ENCODE data around the gene NTRK2.

NTRK2 gene

DNA sequence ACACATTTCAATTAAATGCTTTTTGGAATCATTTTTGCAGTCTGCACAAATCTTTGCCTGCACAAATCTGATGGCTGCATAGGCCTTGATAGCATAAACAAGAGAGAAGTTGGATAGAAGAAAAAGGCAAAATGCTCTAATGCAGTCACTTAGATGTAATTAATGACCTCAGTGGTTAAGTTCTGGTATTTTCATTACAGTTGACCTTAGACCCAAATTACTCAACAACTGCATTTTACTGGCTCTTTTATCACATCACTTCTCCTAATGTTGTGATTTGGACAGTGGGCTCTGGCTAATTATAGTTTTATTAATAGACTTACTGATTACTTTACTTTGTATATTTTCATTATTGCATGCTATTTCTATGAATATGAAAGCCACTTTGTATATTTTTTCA lies 34.3 kb downstream of the NTRK2 start:
- no peak for DNase-seq (ENCODE audit: extremely low spot score)
- TF ChIP-seq, protein P1, sequence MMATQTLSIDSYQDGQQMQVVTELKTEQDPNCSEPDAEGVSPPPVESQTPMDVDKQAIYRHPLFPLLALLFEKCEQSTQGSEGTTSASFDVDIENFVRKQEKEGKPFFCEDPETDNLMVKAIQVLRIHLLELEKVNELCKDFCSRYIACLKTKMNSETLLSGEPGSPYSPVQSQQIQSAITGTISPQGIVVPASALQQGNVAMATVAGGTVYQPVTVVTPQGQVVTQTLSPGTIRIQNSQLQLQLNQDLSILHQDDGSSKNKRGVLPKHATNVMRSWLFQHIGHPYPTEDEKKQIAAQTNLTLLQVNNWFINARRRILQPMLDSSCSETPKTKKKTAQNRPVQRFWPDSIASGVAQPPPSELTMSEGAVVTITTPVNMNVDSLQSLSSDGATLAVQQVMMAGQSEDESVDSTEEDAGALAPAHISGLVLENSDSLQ (IDR thresholded peaks at IDR 0.05): peak; percentile 48
- 0 out of 2 replicates have a peak, but pooled peaks have one; percentile 72 for TF ChIP-seq ZNF384 (IDR thresholded peaks at IDR 0.05)
- no peak for TF ChIP-seq FOXM1 (IDR thresholded peaks at IDR 0.05; ENCODE audit: borderline replicate concordance)
- CTCF ChIA-PET: no interaction called here
- POLR2A ChIA-PET: no interaction called here

DNA sequence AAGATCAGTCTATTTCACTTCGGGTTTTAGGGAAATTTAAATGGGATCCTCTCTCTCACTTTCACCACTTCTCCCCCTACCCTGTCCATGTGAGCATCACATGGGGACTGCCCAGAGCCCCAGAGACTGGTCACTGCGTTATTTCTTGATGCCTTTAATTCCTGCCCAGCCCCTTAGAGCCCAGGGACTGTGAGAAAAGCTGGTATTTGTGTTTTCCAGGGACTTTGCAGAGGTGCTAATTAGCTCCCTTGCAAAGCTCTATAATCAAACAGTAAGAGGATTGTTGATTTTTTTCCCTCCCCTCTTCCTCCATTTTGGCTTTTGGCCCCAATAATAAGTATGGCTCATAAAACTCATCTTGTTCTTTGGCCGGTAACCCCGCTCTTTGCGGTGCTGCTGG lies 35.6 kb downstream of the NTRK2 start:
- ChIA-PET POLR2A (no interaction called here), CTCF (no interaction called here)
- TF ChIP-seq L3MBTL2 (conservative IDR thresholded peaks at IDR 0.05) (no peak), ZNF384 (IDR thresholded peaks at IDR 0.05) (no peak), LEF1 (IDR thresholded peaks at IDR 0.05; ENCODE audit: borderline replicate concordance) (no peak), TARDBP (IDR thresholded peaks at IDR 0.05) (no peak), ARNT (IDR thresholded peaks at IDR 0.05) (no peak), SP1 (IDR thresholded peaks at IDR 0.05) (no peak), FOXK2 (IDR thresholded peaks at IDR 0.05) (no peak), ELF4 (IDR thresholded peaks at IDR 0.05) (no peak), SUZ12 (IDR thresholded peaks at IDR 0.05) (no peak), CTBP1 (IDR thresholded peaks at IDR 0.05; ENCODE audit: borderline replicate concordance) (no peak)
- TF ChIP-seq, protein P1 (IDR thresholded peaks at IDR 0.05): no peak
- DNase-seq (ENCODE audit: extremely low spot score): no peak

DNA sequence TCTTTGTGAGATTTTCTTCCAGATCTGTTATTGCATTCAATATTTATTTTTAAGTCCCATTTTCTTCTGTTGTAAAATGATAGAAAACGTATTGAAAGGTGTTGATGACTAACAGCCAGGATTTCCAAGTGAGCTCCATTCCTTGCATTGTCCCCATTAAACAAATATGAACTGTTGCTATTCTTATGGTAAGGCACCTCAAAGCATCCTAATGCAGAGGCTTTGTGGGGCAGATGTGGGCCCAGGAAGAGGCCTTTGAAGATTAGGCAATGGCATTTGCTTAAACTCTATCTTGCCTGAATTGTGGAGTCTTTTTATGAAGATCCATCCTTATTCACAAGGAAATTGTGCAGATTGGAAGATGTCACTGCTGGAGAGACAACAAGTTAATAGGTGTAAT lies 38.9 kb downstream of the NTRK2 start:
- TF ChIP-seq, protein P1 (IDR thresholded peaks at IDR 0.05): no peak
- TF ChIP-seq FOXA1 (IDR thresholded peaks at IDR 0.05) (no peak), ZNF384 (IDR thresholded peaks at IDR 0.05) (no peak), HDGF (IDR thresholded peaks at IDR 0.05; ENCODE audit: borderline replicate concordance) (no peak), FOXM1 (IDR thresholded peaks at IDR 0.05; ENCODE audit: borderline replicate concordance) (no peak), FOXK2 (IDR thresholded peaks at IDR 0.05) (no peak), ELF4 (IDR thresholded peaks at IDR 0.05) (no peak), L3MBTL2 (conservative IDR thresholded peaks at IDR 0.05) (no peak), TARDBP (IDR thresholded peaks at IDR 0.05) (no peak), CTBP1 (IDR thresholded peaks at IDR 0.05; ENCODE audit: borderline replicate concordance) (no peak), BHLHE40 (IDR thresholded peaks at IDR 0.05; ENCODE audit: borderline replicate concordance) (no peak), ARNT (IDR thresholded peaks at IDR 0.05) (no peak), NFRKB (IDR thresholded peaks at IDR 0.05) (no peak), LEF1 (IDR thresholded peaks at IDR 0.05; ENCODE audit: borderline replicate concordance) (no peak), SP1 (IDR thresholded peaks at IDR 0.05) (no peak), SUZ12 (IDR thresholded peaks at IDR 0.05) (no peak)
- DNase-seq (ENCODE audit: extremely low spot score): no peak
- ChIA-PET POLR2A (no interaction called here), CTCF (interaction anchor here (0.7 kb wide), 1 partner anchor 13 kb away, joined by 3 read pairs; no protein-coding TSS in a partner anchor)

DNA sequence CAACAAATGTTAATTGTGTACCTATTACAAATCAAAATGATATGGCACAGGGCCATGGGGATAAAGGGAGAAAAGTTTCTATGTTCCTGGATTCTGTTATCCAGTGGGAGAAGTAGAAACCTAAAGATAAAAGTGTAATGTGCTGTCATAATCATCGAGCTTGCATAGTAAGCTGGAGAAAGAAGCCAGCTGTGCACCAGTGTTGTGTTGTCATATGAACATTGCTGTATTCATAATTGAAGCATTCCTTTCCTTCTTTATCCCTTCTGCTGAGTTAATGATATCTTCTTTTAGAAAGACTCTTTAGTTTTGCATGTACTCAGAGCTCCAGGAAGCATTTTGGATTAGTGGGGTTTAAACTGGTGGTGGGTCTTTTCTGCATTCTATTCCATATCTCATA lies 39.5 kb downstream of the NTRK2 start:
- ChIA-PET POLR2A (no interaction called here), CTCF (no interaction called here)
- DNase-seq (ENCODE audit: extremely low spot score): no peak

DNA sequence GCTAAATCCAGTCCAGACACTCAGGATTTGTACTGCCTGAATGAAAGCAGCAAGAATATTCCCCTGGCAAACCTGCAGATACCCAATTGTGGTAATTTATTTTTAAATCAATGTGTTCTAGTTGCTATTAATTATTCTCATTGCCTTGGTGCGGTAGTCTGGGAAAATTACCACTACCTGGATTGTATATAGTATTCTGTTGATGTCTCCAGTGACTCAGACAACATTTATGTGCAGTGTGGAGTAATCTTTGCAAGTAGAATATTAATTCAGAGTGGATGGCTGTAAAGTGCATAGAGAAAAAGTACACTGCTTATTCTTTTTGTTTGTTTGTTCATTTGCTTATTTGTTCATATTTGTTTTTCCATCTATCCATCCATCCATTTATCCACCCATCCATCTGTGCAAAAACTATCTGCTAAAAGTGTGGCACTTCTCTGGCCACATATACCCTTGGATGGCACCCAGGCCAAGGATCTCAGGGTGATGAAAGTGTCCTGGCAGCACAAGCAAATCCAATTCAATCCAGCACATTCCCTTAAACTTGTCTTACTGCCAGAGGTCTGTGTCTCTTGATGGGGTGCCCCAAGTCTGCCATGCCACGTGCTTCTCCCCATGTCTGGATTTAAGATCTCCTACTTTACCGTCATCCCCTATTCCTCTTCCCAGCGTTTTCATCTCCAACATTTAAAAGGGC lies 41.3 kb downstream of the NTRK2 start:
- TF ChIP-seq LEF1 (IDR thresholded peaks at IDR 0.05; ENCODE audit: borderline replicate concordance) (no peak), FOXK2 (IDR thresholded peaks at IDR 0.05) (no peak), FOXM1 (IDR thresholded peaks at IDR 0.05; ENCODE audit: borderline replicate concordance) (no peak), SP1 (IDR thresholded peaks at IDR 0.05) (no peak), BHLHE40 (IDR thresholded peaks at IDR 0.05; ENCODE audit: borderline replicate concordance) (no peak), ELF4 (IDR thresholded peaks at IDR 0.05) (no peak), NFRKB (IDR thresholded peaks at IDR 0.05) (no peak), FOXA1 (IDR thresholded peaks at IDR 0.05) (no peak), CTBP1 (IDR thresholded peaks at IDR 0.05; ENCODE audit: borderline replicate concordance) (no peak), ZNF384 (IDR thresholded peaks at IDR 0.05) (no peak), TARDBP (IDR thresholded peaks at IDR 0.05) (no peak), SUZ12 (IDR thresholded peaks at IDR 0.05) (no peak), L3MBTL2 (conservative IDR thresholded peaks at IDR 0.05) (no peak), ARNT (IDR thresholded peaks at IDR 0.05) (no peak), HDGF (IDR thresholded peaks at IDR 0.05; ENCODE audit: borderline replicate concordance) (no peak)
- TF ChIP-seq, protein P1 (IDR thresholded peaks at IDR 0.05): no peak
- ChIA-PET CTCF (no interaction called here), POLR2A (no interaction called here)
- no peak for DNase-seq (ENCODE audit: extremely low spot score)

More for the DNA sequence above, 39.5 kb downstream of the NTRK2 start:
- TF ChIP-seq NFRKB (IDR thresholded peaks at IDR 0.05): no peak
- TF ChIP-seq FOXM1 (IDR thresholded peaks at IDR 0.05; ENCODE audit: borderline replicate concordance): no peak
- TF ChIP-seq, protein P1 (IDR thresholded peaks at IDR 0.05): no peak
- TF ChIP-seq L3MBTL2 (conservative IDR thresholded peaks at IDR 0.05): no peak
- TF ChIP-seq CTBP1 (IDR thresholded peaks at IDR 0.05; ENCODE audit: borderline replicate concordance): no peak
- no peak for TF ChIP-seq SUZ12 (IDR thresholded peaks at IDR 0.05)
- TF ChIP-seq LEF1 (IDR thresholded peaks at IDR 0.05; ENCODE audit: borderline replicate concordance): no peak
- no peak for TF ChIP-seq BHLHE40 (IDR thresholded peaks at IDR 0.05; ENCODE audit: borderline replicate concordance)
- no peak for TF ChIP-seq HDGF (IDR thresholded peaks at IDR 0.05; ENCODE audit: borderline replicate concordance)
- TF ChIP-seq FOXA1 (IDR thresholded peaks at IDR 0.05): no peak
- no peak for TF ChIP-seq FOXK2 (IDR thresholded peaks at IDR 0.05)
- no peak for TF ChIP-seq ARNT (IDR thresholded peaks at IDR 0.05)
- no peak for TF ChIP-seq ELF4 (IDR thresholded peaks at IDR 0.05)
- no peak for TF ChIP-seq ZNF384 (IDR thresholded peaks at IDR 0.05)
- no peak for TF ChIP-seq TARDBP (IDR thresholded peaks at IDR 0.05)
- no peak for TF ChIP-seq SP1 (IDR thresholded peaks at IDR 0.05)

Measured in HEK293T (cell line).